ENCODE results near the gene PLXNC1. TPM values are rescaled to one million over a fixed set of nuclear protein-coding genes. Genes with fewer than 3 reads are reported as not detected.

The PLXNC1 gene
- total and polyA plus RNA-seq, 2 of the 8 experiments (the other 6 are each of a cell fraction or from before 2014, with no cell fraction given), result 0.83 to 2.0 TPM

- 87% methylated on average over 3 of the region's 3 CpGs; no CpG with 5 or more reads in 1 of the 2 experiments for WGBS, 2 experiments (ENCODE audit: extremely low coverage in 1 of 2, insufficient coverage in 1 of 2, insufficient read length in 1 of 2, insufficient replicate concordance in 2 of 2, low coverage in 1 of 2, low lambda C conversion rate in 2 of 2, missing lambda C conversion rate in 1 of 2)
- H3K4ac ChIP-seq (replicated peaks; ENCODE audit: insufficient read length, low read depth, low read length), result no peak overlapping the region
- H2AFZ ChIP-seq (ENCODE audit: low read length), result no peak overlapping the region
- no peak for DNase-seq (ENCODE audit: low read depth in 1 of 2, low spot score in 2 of 2)
- no peaks in the 10 kb centered on the region for H3K79me2 ChIP-seq (ENCODE audit: control insufficient read depth in 1 of 2, insufficient read depth in 2 of 2, low read length in 2 of 2)
- FAIRE-seq, result no peak
- H2AK5ac ChIP-seq (ENCODE audit: low read depth, low read length), result no peak overlapping the region
- H2BK15ac ChIP-seq (ENCODE audit: low read length), result no peak overlapping the region
- no peaks in the 10 kb centered on the region; a peak in 2 of 7 replicates for H3K4me1 ChIP-seq (replicated peaks in 1 of 4; ENCODE audit: control insufficient read depth in 3 of 4, insufficient read depth in 4 of 4, low read length in 3 of 4)
- no peak overlapping the region for H2BK5ac ChIP-seq (ENCODE audit: low read depth, low read length)
- TF ChIP-seq POU5F1 (IDR thresholded peaks at IDR 0.05; ENCODE audit: low read depth, low read length) (no peak), CHD1 (IDR thresholded peaks at IDR 0.05; ENCODE audit: low read depth, low read length) (no peak)
- no peak overlapping the region for H3K27ac ChIP-seq (ENCODE audit: low read depth, low read length)
- no peak overlapping the region for H3K56ac ChIP-seq (replicated peaks; ENCODE audit: insufficient read length, low read depth, low read length)
- no peaks in the 10 kb centered on the region for H3K9me3 ChIP-seq (ENCODE audit: insufficient read depth in 2 of 2, low read depth in 1 of 2, low read length in 1 of 2)
- no peak overlapping the region for H4K5ac ChIP-seq (ENCODE audit: insufficient read length, low read depth, low read length)
- H3K14ac ChIP-seq (ENCODE audit: insufficient read length), result no peak overlapping the region
- H4K8ac ChIP-seq (ENCODE audit: extremely low read depth, insufficient read depth, low read length), result no peak overlapping the region
- no peak overlapping the region for H3K18ac ChIP-seq (ENCODE audit: extremely low read depth, low read length)
- ChIA-PET POLR2A (ENCODE audit: partially characterized antibody) (interaction anchor here (1.1 kb wide), 1 partner anchor 13 kb away, joined by 3 read pairs; no protein-coding TSS in a partner anchor), CTCF (ENCODE audit: partially characterized antibody) (interaction anchor here (1.0 kb wide), 1 partner anchor 189 kb away, joined by 3 read pairs; no protein-coding TSS in a partner anchor)
- no peaks in the 10 kb centered on the region for H3K27me3 ChIP-seq (replicated peaks in 1 of 4; ENCODE audit: control insufficient read depth in 3 of 4, extremely low read depth in 1 of 4, insufficient read depth in 3 of 4, low read length in 3 of 4)
- H3K4me3 ChIP-seq (ENCODE audit: extremely low read depth in 1 of 4, insufficient read depth in 2 of 4, low read depth in 3 of 4, low read length in 4 of 4), result no peak overlapping the region
- H3K36me3 ChIP-seq (ENCODE audit: control insufficient read depth in 2 of 4, insufficient read depth in 4 of 4, low read length in 3 of 4), result peaks cover 0 to 3% (median 0%) of the 10 kb centered on the region in 4 experiments; a peak in 4 of 8 replicates
- H4K20me1 ChIP-seq (replicated peaks in 1 of 2; ENCODE audit: control insufficient read depth in 1 of 2, insufficient read depth in 2 of 2, low read length in 2 of 2), result no peaks in the 10 kb centered on the region
- no peak overlapping the region for H2BK12ac ChIP-seq (ENCODE audit: low read depth, low read length)
- H2BK20ac ChIP-seq (ENCODE audit: low read length), result no peak overlapping the region
- H4K91ac ChIP-seq (replicated peaks; ENCODE audit: insufficient read length, low read length), result no peak overlapping the region
- no peak overlapping the region for H2BK120ac ChIP-seq (replicated peaks; ENCODE audit: low read depth, low read length)
- H3K9ac ChIP-seq (replicated peaks in 1 of 4; ENCODE audit: extremely low read depth in 1 of 4, low read depth in 3 of 4, low read length in 3 of 4), result no peak overlapping the region
- H3K79me1 ChIP-seq (ENCODE audit: low read depth, low read length), result no peaks in the 10 kb centered on the region
- H3K23ac ChIP-seq (ENCODE audit: insufficient read length), result no peak overlapping the region
- H3K4me2 ChIP-seq (ENCODE audit: insufficient read depth in 1 of 2, low read depth in 2 of 2, low read length in 2 of 2), result no peak overlapping the region
- 0 out of 2 replicates have a peak, but pooled peaks cover 1% of the 10 kb centered on the region for H3K23me2 ChIP-seq (ENCODE audit: low read depth, low read length)
Observed at GRCh38 chr12:94333396-94333795, 185.0 kb downstream of the PLXNC1 start.
